HFF-Myc (cell line): ENCODE measurements around the gene ZMYM1.

Experiments used
- DNase-seq: peaks from one replicate; pipeline ENCODE4 v3.0.0-alpha.2; 2011; ENCODE audit warnings: low read depth; ENCODE audit errors: extremely low read depth
- H3K4me3 ChIP-seq: replicated peaks from 2 replicates; pipeline ENCODE4 v1.5.1; 2011; ENCODE audit warnings: low read depth, mild to moderate bottlenecking, control low read depth, low read length
- CTCF ChIP-seq: IDR thresholded peaks from 2 replicates; pipeline ENCODE4 v1.5.1; 2012; ENCODE audit warnings: mild to moderate bottlenecking, low read depth, low read length, control low read depth; ENCODE audit errors: missing control alignments

ZMYM1 gene

GRCh38 chr1:35079003-35079930 is at the start of gene ZMYM1:
ZMYM1 (plus strand) TSS chr1:35079385; CDS start chr1:35093988, 14,603 bp downstream.
- DNase-seq = peak; percentile 58
- TF ChIP-seq CTCF = no peak
- peak within 1 kb of the TSS; percentile 70 for H3K4me3 ChIP-seq

GRCh38 chr1:35029761-35030160 is 49.4 kb upstream of the ZMYM1 start:
- H3K4me3 ChIP-seq = 0 out of 2 replicates have a peak overlapping the region, but pooled peaks have one; percentile 3
- TF ChIP-seq CTCF = no peak
- no peak for DNase-seq

- no peak for DNase-seq
- H3K4me3 ChIP-seq = peak overlapping the region; percentile 84
- TF ChIP-seq CTCF = no peak
These were observed 48.8 kb upstream of the ZMYM1 start for GRCh38 chr1:35030338-35030737.

- no peak for DNase-seq
- TF ChIP-seq CTCF = no peak
- H3K4me3 ChIP-seq = peak overlapping the region; percentile 84
These were observed 48.3 kb upstream of the ZMYM1 start for GRCh38 chr1:35030756-35031446.

GRCh38 chr1:35032384-35032739 is 46.8 kb upstream of the ZMYM1 start:
- no peak for DNase-seq
- peak overlapping the region; percentile 84 for H3K4me3 ChIP-seq
- TF ChIP-seq CTCF = no peak

- no peak for DNase-seq
- H3K4me3 ChIP-seq = no peak overlapping the region
- TF ChIP-seq CTCF = no peak
These were observed 45.8 kb upstream of the ZMYM1 start for GRCh38 chr1:35033346-35033745.
